SKM-1 (cell line): Measurements from ENCODE around the gene PSME1.

Source experiments
- DNase-seq: peaks from one replicate; lab custom pipeline; 2025; ENCODE audit not compliant: unreplicated experiment; lab: John Stamatoyannopoulos, UW

PSME1 gene

GRCh38 chr14:24127673-24128072 lies 8.3 kb upstream of the PSME1 start:
- no peak for DNase-seq

- no peak for DNase-seq
Measured at GRCh38 chr14:24129410-24129998, 6.5 kb upstream of the PSME1 start.

GRCh38 chr14:24130380-24130716 lies 5.6 kb upstream of the PSME1 start, which contains the start of gene FITM1:
Gene FITM1 (plus strand): TSS chr14:24130659. CDS start chr14:24131564, 905 bp downstream.
- no peak for DNase-seq

GRCh38 chr14:24130717-24131548 lies 5.1 kb upstream of the PSME1 start:
- no peak for DNase-seq

- DNase-seq = no peak
Measured at GRCh38 chr14:24131549-24131966, 4.4 kb upstream of the PSME1 start.

GRCh38 chr14:24132061-24132685 lies 3.8 kb upstream of the PSME1 start:
- no peak for DNase-seq

GRCh38 chr14:24132976-24133375 lies 3.0 kb upstream of the PSME1 start:
- DNase-seq = no peak

GRCh38 chr14:24133735-24134134 lies 2.3 kb upstream of the PSME1 start:
- DNase-seq = no peak

- no peak for DNase-seq
Measured at GRCh38 chr14:24135584-24135833, 485 bp upstream of the PSME1 start.

- no peak for DNase-seq
Measured at GRCh38 chr14:24136684-24137528, 912 bp downstream of the PSME1 start.

GRCh38 chr14:24137529-24138395 lies 1.8 kb downstream of the PSME1 start:
- no peak for DNase-seq

GRCh38 chr14:24138396-24139271 lies 2.6 kb downstream of the PSME1 start:
- DNase-seq = no peak

GRCh38 chr14:24139272-24139934 lies 3.4 kb downstream of the PSME1 start:
- DNase-seq = no peak

- DNase-seq = peak; percentile 72
Measured at GRCh38 chr14:24141097-24141880, 5.3 kb downstream of the PSME1 start, which contains the start of gene EMC9. Gene EMC9 (minus strand): TSS chr14:24141591. CDS start chr14:24141304, 287 bp downstream.

- no peak for DNase-seq
Measured at GRCh38 chr14:24143511-24143910, 7.5 kb downstream of the PSME1 start.

GRCh38 chr14:24144451-24144850 lies 8.5 kb downstream of the PSME1 start:
- no peak for DNase-seq

- no peak for DNase-seq
Measured at GRCh38 chr14:24145219-24145618, 9.2 kb downstream of the PSME1 start.
